BJ (cell line): ENCODE data around the gene RNPEPL1. TPM values are rescaled to one million over a fixed set of nuclear protein-coding genes. Genes with fewer than 3 reads are reported as not detected.
"Not testable (repeated sequence)": the region's sequence is repeated elsewhere in the genome, so short reads cannot be mapped to it uniquely, and the experiment has no call there.

Source experiments
- CTCF ChIA-PET: fragments of 350-600 bp; formaldehyde crosslinking; extraction: SDS; loops from one replicate; lab custom pipeline; 2021; ENCODE audit warnings: antibody characterized with exemption, inconsistent platforms; lab: Yijun Ruan, JAX
- POLR2A ChIA-PET: fragments of 300-600 bp; sonication (Branson Sonifier 250); formaldehyde crosslinking; extraction: SDS; loops from one replicate; lab custom pipeline; 2021; ENCODE audit warnings: antibody characterized with exemption; lab: Charles Lee
- DNase-seq: peaks from one replicate; pipeline ENCODE4 v3.0.0-alpha.2; 2011; ENCODE audit warnings: low read depth
- H3K27me3 ChIP-seq: 2 replicates; pipeline ENCODE4 v1.6.0; 2011; ENCODE audit warnings: low read length; ENCODE audit not compliant: control insufficient read depth, insufficient read depth
- H3K36me3 ChIP-seq: 2 replicates; pipeline ENCODE4 v1.5.1; 2011; ENCODE audit warnings: low read length; ENCODE audit not compliant: control insufficient read depth, insufficient read depth
- H3K4me3 ChIP-seq: 2 replicates; pipeline ENCODE4 v1.5.1; 2011; ENCODE audit warnings: low read depth, mild to moderate bottlenecking, control low read depth, low read length
- polyA plus RNA-seq: library from polyadenylated mRNA; depleted of rRNA; stranded (reverse); fragments of >200 nt; gene quantifications from 2 replicates; pipeline ENCODE4 v1.2.3, GENCODE V29; 2011
- TF ChIP-seq, protein P1 (sequence below): IDR thresholded peaks from 2 replicates; pipeline ENCODE4 v1.5.1; 2011; ENCODE audit warnings: low read depth, mild to moderate bottlenecking, control low read depth, inconsistent platforms, low read length, moderate library complexity; ENCODE audit not compliant: insufficient read depth

Gene RNPEPL1
- polyA plus RNA-seq, 1 experiment = 12.7 TPM

- no peak for DNase-seq
- H3K4me3 ChIP-seq = no peak overlapping the region
- ChIA-PET POLR2A (no interaction called here), CTCF (interaction anchor here (1.3 kb wide), 1 partner anchor 45 kb away, joined by 3 read pairs; no protein-coding TSS in a partner anchor)
- H3K36me3 ChIP-seq = no peaks in the 10 kb centered on the region; the same call in 1 of the 2 replicates
- TF ChIP-seq, protein P1, sequence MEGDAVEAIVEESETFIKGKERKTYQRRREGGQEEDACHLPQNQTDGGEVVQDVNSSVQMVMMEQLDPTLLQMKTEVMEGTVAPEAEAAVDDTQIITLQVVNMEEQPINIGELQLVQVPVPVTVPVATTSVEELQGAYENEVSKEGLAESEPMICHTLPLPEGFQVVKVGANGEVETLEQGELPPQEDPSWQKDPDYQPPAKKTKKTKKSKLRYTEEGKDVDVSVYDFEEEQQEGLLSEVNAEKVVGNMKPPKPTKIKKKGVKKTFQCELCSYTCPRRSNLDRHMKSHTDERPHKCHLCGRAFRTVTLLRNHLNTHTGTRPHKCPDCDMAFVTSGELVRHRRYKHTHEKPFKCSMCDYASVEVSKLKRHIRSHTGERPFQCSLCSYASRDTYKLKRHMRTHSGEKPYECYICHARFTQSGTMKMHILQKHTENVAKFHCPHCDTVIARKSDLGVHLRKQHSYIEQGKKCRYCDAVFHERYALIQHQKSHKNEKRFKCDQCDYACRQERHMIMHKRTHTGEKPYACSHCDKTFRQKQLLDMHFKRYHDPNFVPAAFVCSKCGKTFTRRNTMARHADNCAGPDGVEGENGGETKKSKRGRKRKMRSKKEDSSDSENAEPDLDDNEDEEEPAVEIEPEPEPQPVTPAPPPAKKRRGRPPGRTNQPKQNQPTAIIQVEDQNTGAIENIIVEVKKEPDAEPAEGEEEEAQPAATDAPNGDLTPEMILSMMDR = no peak
- H3K27me3 ChIP-seq = no peaks in the 10 kb centered on the region
Observed at GRCh38 chr2:240559286-240559685, 9.0 kb upstream of the RNPEPL1 start.

GRCh38 chr2:240560084-240560479, 8.2 kb upstream of the RNPEPL1 start, which contains the start of gene DUSP28:
TSS of gene DUSP28 (plus strand) at chr2:240560357. CDS start at chr2:240560685, 328 bp downstream.
- POLR2A ChIA-PET = no interaction called here
- CTCF ChIA-PET = interaction anchor here (1.4 to 1.8 kb wide), 3 partner anchors 8 to 47 kb away, joined by 3 to 12 read pairs (median 5); no protein-coding TSS in a partner anchor
- TF ChIP-seq, protein P1 = no peak
- Histone ChIP-seq H3K4me3 (peak within 1 kb of the TSS; percentile 76), H3K27me3 (no peaks in the 10 kb centered on the region), H3K36me3 (no peaks in the 10 kb centered on the region; the same call in 1 of the 2 replicates)
- peak; percentile 35 for DNase-seq

DNA sequence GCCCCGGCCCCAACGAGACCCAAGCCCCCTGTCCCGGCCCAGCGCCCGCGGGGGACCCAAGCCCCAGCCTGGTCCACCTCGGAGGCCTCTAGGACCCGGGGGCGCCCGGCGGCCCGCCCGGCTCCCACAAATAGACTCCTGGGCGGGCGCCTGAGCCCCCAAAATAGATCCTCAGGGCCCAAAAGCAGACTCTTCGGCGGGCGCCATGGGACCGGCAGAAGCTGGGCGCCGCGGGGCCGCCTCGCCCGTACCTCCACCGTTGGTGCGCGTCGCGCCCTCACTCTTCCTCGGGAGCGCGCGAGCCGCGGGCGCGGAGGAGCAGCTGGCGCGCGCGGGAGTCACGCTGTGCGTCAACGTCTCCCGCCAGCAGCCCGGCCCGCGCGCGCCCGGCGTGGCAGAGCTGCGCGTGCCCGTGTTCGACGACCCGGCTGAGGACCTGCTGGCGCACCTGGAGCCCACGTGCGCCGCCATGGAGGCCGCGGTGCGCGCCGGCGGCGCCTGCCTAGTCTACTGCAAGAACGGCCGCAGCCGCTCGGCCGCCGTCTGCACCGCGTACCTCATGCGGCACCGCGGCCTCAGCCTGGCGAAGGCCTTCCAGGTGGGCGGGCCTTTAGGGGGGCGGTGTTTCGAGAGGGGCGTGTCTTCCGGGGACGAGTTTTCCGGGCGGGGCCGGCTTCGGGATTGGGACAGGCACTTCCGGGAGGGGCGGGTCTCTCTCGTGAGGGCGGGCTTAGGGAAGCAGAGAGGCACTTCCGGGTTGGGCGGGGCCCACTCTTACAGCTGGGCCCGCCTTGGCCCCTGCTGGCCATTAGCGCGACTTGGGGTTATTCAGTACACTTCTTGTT, 7.6 kb upstream of the RNPEPL1 start:
- no peaks in the 10 kb centered on the region for H3K36me3 ChIP-seq
- TF ChIP-seq, protein P1 = peak; percentile 52
- POLR2A ChIA-PET = interaction anchor here (0.6 to 0.7 kb wide), 2 partner anchors 61 to 126 kb away, joined by 3 to 4 read pairs; no protein-coding TSS in a partner anchor
- CTCF ChIA-PET = interaction anchor here (1.4 to 1.8 kb wide), 5 partner anchors 9 to 47 kb away, joined by 3 to 12 read pairs (median 3); no protein-coding TSS in a partner anchor
- peak; percentile 81 for DNase-seq
- H3K27me3 ChIP-seq = no peaks in the 10 kb centered on the region
- H3K4me3 ChIP-seq = peak overlapping the region; percentile 76

DNA sequence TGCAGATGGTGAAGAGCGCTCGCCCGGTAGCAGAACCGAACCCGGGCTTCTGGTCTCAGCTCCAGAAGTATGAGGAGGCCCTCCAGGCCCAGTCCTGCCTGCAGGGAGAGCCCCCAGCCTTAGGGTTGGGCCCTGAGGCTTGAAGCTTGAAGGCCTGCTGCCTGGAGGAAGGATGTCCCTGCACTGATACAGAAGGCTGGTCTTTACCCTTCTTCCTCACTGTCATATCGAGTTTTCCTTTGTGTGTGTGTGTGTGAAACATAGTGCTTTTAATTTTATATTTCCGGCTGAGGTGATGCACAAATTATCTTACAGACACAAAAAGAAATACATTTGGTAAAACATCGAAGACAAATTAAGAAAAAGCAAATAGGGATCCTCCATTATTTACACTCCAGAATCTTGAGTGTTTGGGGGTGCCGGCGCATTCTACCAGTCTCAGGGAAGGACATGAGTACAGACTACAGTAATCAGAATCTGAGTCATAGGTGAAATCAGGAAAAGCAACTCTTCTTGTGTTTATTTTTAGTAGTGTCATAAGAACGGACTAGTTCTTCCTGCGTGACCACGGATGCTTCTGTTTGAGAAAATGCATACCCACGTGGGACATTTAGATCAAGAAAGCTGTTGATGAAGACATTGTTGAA, 6.8 kb upstream of the RNPEPL1 start:
- peak; percentile 39 for DNase-seq
- TF ChIP-seq, protein P1 = no peak
- Histone ChIP-seq H3K36me3 (no peaks in the 10 kb centered on the region), H3K4me3 (peak overlapping the region; percentile 76), H3K27me3 (no peaks in the 10 kb centered on the region)
- POLR2A ChIA-PET = no interaction called here
- CTCF ChIA-PET = interaction anchor here (0.7 to 1.8 kb wide), 6 partner anchors 9 to 48 kb away, joined by 3 to 12 read pairs (median 4); no protein-coding TSS in a partner anchor

- H3K27me3 ChIP-seq, H3K36me3 ChIP-seq, H3K4me3 ChIP-seq, DNase-seq: not testable (repeated sequence)
- CTCF ChIA-PET = interaction anchor here (0.8 to 1.0 kb wide), 2 partner anchors 10 to 15 kb away, joined by 3 read pairs; no protein-coding TSS in a partner anchor
- POLR2A ChIA-PET = interaction anchor here (0.5 kb wide), 1 partner anchor 24 kb away, joined by 4 read pairs; no protein-coding TSS in a partner anchor
Observed at GRCh38 chr2:240563231-240563630, 5.1 kb upstream of the RNPEPL1 start.
